GM12865 (cell line): ENCODE measurements around the gene ASB9.
"Not testable (repeated sequence)": the region's sequence is repeated elsewhere in the genome, so short reads cannot be mapped to it uniquely, and the experiment has no call there.

Experiments
- DNase-seq: peaks from one replicate; pipeline ENCODE4 v3.0.0; 2010; ENCODE audit warnings: low read depth
- H3K4me3 ChIP-seq: 2 replicates; pipeline ENCODE4 v1.5.1; 2011; ENCODE audit warnings: mild to moderate bottlenecking, low read depth, low read length, control low read depth
- TF ChIP-seq, protein P1 (sequence below): IDR thresholded peaks from 2 replicates; pipeline ENCODE4 v1.5.1; 2011; ENCODE audit warnings: low read length, control low read depth, low read depth, inconsistent platforms; ENCODE audit not compliant: insufficient read depth; ENCODE audit errors: missing control alignments

Gene ASB9

GRCh38 chrX:15269618-15270521 is at the start of gene ASB9:
Gene ASB9, minus strand, starts transcription at chrX:15270083. Its CDS starts 209 bp downstream, at chrX:15269874.
- H3K4me3 ChIP-seq = no peak within 1 kb of the TSS
- peak; percentile 22 for DNase-seq
- TF ChIP-seq, protein P1, sequence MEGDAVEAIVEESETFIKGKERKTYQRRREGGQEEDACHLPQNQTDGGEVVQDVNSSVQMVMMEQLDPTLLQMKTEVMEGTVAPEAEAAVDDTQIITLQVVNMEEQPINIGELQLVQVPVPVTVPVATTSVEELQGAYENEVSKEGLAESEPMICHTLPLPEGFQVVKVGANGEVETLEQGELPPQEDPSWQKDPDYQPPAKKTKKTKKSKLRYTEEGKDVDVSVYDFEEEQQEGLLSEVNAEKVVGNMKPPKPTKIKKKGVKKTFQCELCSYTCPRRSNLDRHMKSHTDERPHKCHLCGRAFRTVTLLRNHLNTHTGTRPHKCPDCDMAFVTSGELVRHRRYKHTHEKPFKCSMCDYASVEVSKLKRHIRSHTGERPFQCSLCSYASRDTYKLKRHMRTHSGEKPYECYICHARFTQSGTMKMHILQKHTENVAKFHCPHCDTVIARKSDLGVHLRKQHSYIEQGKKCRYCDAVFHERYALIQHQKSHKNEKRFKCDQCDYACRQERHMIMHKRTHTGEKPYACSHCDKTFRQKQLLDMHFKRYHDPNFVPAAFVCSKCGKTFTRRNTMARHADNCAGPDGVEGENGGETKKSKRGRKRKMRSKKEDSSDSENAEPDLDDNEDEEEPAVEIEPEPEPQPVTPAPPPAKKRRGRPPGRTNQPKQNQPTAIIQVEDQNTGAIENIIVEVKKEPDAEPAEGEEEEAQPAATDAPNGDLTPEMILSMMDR = no peak

GRCh38 chrX:15319075-15319474 is 49.2 kb upstream of the ASB9 start:
- TF ChIP-seq, protein P1 = no peak
- no peak overlapping the region for H3K4me3 ChIP-seq
- DNase-seq = no peak

DNA sequence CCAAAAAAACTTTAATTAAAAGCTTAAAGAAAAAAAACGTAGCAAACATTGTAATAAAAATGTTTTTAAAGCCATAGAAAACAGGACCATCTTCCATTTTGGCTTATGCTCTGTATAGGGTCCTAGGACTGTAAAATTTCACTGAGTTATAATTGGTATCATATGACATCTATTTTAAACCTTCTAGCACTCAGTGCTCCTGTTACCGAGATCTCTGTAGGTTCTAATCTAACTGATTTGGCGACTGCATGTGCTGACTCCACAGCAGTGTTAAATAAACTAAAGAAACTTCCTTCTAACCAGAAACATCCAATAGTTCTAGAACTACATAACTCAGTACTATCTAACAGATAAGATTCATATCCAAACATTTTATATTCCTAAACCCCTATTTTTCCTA is 45.6 kb upstream of the ASB9 start, which contains the start of gene ASB11:
Gene ASB11 (minus strand): TSS at position 132 of the 400 bp plus-strand sequence. CDS start 35 bp downstream, at position 97.
- no peak for DNase-seq
- TF ChIP-seq, protein P1 = no peak
- H3K4me3 ChIP-seq = no peak within 1 kb of the TSS

DNA sequence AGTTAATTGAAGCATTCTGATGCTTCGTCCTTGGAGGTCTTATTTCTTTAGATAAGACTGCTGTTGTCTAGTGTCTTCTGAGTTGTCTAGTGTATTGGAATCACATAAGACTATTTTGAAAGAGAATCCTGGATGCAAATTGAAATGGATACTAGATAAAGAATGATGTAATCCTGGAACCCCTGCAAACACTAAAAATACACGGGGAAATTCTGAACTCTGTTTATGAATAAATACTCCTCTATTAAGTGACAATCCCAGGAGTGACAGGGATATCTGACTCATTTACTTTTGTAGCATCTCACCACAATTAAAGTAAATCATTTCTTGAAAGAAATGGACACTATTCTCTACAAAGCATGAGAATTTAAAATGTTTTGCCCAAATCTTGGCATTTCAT is 44.6 kb upstream of the ASB9 start:
- no peak overlapping the region for H3K4me3 ChIP-seq
- DNase-seq = no peak
- TF ChIP-seq, protein P1 = no peak

GRCh38 chrX:15311119-15311518 is 41.2 kb upstream of the ASB9 start:
- TF ChIP-seq, protein P1 = no peak
- DNase-seq = no peak
- H3K4me3 ChIP-seq = no peak overlapping the region

GRCh38 chrX:15310117-15310516 is 40.2 kb upstream of the ASB9 start:
- TF ChIP-seq, protein P1 = no peak
- H3K4me3 ChIP-seq = no peak overlapping the region
- DNase-seq = no peak

DNA sequence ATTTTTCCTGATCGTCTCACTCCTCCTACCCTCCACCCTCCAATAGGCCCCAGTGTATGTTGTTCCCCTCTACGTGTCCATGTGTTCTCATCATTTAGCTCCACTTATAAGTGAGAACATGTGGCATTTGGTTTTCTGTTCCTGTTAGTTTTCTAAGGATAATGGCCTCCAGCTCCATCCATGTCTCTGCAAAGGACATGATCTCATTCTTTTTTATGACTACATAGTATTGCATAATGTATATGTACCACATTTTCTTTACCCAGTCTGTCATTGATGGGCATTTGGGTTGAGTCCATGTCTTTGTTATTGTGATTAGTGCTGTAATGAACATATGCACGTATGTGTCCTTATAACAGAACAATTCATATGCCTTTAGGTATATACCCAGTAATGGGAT is 36.0 kb upstream of the ASB9 start:
- H3K4me3 ChIP-seq, DNase-seq: not testable (repeated sequence)
